Measurements from ENCODE around the gene TGIF2.

Gene TGIF2

DNA sequence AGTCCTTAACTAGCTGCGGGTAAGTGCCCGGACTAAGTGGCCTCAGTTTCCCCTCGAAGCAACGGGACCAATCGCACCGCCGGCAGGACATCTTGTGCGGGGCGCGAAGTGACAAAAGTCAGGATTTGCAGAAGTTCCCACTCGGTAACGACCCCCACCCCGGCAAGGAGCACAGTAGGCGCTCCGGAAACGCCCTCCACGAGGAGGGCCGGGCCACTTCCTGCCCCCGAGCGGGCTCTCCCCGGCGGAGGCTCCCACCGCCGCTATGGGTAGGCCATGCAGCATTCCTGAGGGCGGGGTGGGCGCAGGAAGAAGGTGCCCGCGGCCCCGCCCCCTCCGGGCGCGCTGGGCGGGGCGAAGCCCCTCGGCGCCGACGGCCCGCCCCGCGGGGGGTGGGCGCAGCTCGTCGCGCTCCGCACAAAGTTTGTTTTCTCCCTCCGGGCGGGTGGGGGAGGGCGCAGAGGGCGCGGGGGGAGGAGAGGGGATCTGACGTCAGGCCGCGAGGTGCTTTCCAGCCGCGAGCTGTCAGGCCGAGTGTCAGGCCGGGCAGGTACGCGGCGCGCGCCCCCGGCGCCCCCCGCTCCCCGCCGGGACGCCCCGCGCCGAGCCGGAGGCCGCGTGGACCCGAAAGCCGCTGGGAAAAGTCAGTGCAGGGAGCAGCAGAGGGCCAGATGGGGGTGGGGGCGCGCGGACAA lies at the start of gene TGIF2:
Gene TGIF2, plus strand, starts transcription at position 495 of the 695 bp plus-strand sequence. CDS start 5,178 bp downstream, outside the sequence.
- peak; percentile 95 for DNase-seq

DNA sequence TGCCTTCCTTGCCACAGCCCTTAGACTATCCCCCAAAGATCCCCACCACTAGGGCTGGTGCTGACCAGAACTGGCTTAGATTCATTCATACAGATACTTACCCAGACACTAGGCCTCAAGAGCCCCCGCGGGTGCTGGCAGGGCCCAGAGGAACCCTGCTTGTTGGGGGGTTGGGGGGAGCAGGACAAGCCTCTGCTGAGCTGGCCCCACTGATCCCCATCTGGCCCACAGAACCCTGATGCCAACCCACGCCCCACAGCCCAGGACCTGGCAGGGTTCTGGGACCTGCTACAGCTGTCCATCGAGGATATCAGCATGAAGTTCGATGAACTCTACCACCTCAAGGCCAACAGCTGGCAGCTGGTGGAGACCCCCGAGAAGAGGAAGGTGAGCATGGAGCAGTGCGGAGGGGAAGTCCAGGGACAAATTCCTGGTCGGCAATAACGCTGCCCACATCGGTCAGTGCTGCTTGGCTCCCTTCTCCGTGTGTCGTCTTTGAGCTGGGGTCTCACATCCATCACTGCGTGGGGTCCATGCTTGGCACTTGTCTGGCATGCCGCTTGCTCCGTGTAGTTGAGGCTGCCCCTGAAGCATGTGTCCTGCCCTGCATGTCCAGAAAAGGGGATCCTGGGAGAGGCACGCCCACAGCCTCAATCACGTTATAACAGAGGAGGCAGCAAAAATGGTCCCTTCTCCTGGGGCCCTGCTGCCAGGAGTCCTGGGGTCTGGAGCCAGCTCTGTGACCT lies 47.6 kb upstream of the TGIF2 start:
- no peak for DNase-seq

DNA sequence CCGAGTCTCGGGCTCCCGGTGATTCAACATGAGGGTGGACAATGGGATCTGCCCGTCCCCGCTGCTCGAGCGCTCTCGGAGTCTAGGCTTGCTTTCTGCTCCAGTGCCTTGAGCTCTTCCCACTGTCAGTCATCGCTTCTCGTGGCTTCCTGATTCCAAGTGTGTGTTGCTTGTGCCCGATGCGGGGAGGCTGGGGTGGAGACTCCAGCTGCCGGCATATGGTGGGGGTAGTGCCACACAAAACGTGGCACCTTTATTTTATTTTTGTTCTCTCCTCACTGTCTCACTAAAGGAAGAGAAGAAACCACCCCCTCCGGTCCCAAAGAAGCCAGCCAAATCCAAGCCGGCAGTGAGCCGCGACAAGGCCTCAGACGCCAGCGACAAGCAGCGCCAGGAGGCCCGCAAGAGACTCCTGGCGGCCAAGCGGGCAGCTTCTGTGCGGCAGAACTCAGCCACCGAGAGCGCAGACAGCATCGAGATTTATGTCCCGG lies 46.8 kb upstream of the TGIF2 start:
- DNase-seq, result no peak

DNA sequence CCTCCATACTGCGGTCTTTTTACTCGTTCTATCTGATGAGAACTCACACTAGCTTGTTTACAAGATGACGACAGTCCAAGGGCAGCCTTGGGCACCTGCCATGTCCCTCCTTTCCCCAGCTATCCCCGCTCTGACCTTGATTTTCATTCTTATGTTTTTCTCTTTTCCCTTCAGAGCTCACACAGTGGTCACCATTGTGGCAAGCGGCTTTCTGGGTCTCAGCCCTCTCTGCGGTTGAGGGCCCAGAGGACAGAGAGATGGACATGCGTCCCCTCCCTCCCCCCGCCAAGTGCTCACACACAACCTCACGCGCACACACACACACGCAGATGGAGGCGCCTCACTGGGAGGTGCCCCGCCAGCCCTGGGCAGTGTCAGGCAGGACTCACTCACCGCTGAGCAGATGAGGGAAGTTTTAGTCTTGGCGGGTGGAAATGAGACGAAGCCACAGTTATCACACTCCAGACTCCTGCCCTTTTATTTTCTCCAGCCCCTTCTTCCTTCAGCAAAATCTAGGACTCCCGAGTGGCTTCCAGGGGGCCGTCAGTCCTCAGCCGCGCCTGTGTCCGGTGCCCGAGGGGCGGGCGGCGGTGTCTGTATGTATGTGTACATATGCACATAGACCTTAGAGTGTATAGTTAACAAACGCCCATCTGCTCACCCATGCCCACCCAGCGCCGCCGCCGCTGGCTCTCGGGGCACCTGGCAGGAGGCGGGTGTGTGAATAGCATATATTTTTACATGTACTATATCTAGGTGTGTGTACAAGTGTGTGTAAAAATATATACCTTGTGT lies 45.9 kb upstream of the TGIF2 start:
- no peak for DNase-seq

DNA sequence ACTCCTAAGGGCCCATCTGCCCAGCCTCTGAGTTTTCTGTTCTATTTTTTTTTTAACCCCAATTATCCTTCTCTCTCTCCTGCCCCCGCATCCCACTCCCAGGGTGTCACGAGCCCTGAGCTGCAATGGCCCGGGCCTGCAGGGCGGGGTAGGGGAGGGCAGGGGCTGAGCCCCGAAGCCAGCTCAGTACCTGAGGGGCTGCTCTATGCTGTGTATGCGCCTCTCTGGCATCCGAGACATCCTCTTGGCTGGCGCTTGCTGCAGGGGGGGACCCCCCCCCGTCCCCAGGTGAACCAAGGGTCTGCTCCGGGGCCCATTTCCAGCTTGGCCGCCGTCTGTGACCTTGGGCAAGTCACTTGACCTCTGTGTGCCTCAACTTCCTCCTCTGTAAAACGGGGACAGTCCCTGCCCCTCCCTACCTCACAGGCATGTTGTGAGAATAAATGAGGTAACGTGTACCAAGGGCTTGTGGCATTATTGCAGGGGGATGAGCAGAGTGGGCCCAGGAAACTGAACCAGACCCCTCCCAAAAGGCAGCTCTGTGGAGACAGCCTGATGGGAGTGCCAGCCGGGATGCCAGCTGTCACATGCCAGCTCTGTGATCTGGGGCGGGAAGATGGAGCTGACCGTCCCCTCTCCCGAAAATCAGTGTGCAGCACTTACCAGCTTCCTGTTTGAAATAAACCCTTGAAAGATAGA lies 45.1 kb upstream of the TGIF2 start:
- no peak for DNase-seq

DNA sequence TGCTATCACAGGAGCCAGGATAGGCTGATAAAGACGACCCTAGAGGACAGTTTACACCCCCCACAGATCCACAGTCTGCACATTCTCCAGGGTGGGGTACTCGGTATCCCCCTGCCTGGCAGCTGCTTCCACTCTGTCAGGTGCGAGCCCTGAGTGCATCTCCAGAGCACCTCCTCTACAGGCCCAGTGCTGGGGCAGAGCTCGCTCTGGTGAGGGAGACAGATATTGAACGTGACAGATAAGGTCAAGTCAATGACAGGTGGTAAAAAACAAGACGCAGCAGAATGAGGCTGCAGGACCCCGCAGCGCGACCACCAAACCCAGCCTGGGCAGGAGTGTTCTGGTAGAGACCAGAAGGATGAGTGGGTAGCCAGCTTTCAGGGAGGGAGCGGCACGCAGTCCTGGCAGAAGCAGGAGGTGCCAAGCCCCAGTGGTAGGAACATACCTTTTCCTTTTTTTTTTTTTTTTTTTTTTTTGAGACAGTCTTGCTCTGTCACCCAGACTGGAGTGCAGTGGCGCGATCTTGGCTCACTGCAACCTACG lies 44.5 kb upstream of the TGIF2 start:
- no peak for DNase-seq

DNA sequence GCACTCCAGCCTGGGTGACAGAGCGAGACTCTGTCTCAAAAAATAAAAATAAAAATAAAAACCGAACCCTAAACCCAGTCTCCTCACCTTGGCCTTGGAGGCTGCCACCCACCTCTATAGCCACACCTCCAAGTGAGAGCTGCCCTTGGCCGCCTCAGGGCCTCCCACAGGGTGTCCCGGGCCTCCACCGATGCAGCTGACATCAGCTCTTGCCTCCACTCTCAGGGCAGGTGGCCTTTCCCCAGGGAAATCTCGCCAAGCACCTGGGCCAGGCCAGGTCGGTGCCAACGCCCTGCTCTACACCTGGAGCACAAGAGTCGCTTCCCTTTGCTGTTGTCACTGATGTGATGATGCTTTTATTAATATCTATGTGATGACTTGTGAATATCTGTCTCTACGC lies 41.0 kb upstream of the TGIF2 start:
- DNase-seq, result no peak

DNA sequence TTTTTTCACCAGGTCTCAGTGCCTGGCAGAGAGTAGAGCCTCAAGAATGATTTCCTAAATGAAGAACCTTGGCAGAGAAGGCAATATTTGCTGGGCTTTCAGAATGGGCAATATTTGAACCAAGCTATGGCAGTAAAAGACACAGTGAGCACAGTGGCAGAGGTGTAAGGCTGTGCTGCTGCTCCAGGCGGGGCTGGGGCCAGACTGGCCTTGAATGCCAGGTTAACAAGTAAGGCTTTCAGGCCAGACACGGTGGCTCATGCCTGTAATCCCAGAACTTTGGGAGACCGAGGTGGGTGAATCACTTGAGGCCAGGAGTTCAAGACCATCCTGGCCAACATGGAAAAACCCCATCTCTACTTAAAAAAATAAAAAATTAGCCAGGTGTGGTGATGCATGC lies 40.6 kb upstream of the TGIF2 start:
- no peak for DNase-seq

DNA sequence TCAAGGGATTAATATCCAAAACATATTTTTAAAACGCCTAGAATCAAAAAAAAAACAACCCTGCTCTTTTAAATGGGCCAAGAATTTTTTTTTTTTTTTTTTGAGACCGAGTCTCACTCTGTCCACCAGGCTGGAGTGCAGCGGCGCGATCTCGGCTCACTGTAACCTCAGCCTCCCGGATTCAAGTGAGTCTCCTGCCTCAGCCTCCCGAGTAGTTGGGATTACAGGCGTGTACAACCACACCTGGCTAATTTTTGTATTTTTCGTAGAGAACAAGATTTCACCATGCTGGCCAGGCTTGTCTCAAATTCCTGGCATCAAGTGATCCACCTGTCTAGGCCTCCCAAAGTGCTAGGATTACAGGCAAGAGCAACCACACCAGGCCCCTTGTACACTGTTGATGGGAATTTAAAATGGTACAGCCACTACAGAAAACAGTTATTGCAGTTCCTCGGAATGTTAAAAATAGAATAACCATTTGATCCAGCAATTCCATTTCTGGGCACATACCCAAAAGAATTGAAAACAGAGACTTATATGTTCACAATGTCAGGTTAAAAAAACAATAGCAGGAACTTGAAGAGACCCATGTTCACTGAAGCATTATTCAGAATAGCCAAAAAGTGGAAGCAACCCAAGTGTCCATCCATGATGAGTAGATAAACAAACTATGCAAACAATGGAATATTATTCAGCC lies 35.2 kb upstream of the TGIF2 start:
- no peak for DNase-seq

DNA sequence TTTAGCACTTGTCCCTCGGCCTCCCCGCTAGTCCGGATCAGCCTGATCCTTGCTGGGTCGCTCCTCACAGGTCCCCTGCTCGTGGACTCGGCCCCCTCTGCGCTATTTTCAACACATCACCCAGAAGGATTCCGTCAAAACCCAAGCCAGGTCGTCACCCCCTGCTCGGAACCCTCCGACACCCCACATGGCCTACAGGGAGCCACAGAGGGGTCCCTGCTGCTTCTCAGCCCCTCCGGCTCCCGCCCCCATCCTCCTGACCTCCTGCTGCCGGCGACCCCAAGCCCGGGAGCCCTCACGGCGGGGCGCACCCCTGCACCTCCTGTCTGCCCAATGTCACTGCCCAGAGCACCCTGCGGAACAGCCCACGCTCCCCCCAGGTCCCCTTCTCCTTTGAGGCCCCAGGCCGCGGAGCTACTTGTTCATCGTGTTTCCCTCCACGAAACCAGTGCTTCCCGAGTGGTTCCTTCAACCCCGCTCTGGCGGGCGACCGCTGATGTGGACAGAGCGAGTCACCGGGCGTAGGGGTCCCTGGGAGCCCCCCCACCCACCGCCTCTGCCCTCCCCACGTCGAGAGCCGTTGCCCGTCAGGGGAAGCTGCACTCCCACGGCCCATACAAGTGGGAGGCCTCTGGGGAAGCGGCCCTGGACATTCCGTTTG lies 32.7 kb upstream of the TGIF2 start:
- DNase-seq, result no peak

DNA sequence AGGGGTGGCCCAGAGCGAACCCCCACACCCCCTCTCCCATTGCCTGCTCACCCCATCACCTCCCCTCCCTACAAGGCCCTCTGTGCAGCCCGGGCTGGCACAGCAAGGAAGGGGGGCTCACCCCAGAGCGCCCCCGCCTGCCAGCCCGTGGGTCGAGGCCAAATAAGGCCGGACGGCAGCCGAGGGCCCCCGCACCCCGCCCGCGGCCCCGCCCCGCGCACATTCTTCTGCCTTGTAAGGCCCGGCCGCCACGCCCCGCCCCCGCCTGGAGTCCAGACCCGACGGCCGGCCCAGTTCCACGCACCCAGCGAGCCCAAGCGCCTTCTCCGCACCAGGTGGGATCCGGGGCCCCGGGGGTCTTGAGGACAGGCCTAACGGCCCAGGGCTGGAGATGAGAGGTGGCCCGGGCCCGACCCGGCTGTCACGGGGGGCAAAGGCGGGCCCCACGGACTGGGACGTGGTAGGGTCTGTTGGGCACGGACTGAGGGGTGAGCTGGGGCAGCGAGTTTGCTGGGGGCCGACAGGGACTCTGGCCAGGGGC lies 32.1 kb upstream of the TGIF2 start, which contains the start of gene MYL9:
Gene MYL9, plus strand, starts transcription at position 293 of the 541 bp plus-strand sequence. CDS start 3,366 bp downstream, outside the sequence.
- no peak for DNase-seq

DNA sequence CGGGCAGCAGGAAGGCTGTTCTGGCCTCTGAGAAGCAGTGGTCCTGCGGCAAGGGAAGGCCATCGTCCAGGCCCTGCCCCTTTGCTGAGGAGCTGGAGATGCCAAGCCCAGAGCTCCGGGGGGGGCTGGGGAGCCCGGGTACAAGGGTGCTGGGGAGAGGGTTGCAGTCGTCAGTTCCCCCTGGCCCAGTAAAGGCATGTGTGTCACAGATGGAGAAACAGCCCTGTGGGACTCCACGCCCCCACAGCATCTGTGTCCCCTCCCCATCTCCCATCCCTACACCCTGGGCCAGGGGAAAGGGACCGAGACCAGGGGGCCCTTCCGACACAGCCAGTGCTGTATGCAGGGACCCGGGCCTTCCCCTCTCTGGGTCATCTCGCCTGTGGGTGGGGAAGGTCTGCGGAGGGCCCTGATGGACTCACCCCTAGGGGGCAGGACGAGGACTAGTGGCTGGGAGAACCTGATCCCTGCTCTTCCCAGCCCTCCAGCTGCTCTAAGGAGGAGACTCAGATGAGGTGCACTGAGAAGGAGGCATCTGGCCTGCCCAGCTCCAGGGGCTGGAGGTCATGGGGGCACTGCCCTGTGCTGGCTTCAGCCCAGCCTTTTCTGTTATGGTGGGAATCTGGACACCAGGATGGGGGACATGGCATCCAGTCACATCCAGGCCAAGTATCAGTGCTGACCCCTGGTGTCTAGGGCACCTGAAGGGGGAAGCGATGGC lies 31.5 kb upstream of the TGIF2 start:
- DNase-seq, result no peak

DNA sequence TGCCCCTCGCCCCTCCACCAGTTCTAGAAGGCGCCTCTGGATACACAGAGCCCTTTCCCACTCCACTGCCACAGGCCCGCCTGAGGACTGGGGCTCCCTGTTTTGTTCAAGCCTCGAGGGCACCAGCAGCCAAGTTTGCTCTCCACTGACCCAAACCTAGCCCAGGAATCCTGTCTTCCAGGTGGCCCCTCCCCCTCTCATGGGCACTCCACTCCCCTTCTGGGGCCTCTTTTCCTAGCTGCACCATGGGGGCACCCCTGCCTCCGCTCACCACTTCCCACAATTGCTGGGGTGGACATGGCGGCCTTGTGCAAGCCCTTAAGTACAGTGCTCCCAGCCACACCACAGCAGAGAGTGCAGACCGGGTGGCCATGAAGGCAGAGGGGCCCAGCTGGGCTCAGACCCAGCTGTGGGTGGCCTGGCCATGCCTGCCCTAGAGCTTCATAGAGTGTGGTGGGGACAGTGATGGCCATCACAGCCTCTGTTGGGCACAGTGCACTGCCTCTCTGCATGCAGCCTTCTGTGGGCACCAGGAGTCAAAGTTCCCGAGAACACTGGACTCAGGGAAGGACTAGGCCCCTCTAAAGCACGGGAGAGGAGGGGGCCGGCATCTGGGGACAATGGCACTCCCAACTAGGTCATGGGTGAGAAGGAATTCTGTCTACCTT lies 30.7 kb upstream of the TGIF2 start:
- DNase-seq, result no peak

DNA sequence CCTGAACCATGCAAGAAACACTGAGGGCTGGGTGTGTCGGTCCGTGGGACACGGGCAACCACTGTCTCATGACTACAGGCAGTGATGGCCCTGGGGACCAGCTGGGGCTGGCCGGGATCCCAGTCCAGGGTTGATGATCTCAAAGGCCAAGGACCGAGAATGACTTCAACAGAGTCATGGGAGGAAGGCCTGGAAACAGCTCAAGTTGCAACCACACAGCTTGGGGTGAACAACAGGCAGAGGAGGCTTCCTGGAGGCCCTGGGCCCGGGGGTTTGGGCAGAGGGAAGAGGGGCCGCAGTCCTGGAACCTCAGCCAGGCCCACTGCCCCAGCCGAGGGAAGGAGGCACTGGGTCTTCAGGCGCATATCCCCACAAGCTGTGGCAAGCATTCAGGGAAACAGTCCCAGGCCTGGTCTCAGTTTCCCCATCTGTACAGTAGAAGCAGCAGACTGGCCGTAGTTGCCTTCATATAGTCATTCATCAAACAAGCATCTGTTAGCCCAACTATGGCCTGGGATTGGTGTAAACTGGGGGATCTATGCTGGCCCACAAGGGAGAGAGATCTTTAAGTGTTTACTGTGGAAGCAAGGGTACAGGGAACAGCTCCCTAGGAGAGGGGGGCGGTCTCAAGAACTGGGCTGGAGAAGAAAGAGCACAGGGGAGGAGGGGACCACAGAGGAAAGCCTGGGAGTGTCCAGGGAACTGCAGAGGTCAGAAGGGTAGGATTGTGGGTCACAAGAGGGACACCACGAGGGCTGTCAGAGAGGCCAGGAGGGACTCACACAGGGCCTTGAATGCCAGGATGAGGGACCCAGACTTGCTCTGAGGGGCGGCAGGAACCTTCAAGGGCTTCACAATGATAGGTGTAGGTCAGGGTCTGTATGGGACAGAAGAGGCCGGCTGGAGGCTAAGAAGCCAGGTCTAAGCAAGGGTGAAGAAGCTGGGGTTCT lies 29.9 kb upstream of the TGIF2 start:
- no peak for DNase-seq

DNA sequence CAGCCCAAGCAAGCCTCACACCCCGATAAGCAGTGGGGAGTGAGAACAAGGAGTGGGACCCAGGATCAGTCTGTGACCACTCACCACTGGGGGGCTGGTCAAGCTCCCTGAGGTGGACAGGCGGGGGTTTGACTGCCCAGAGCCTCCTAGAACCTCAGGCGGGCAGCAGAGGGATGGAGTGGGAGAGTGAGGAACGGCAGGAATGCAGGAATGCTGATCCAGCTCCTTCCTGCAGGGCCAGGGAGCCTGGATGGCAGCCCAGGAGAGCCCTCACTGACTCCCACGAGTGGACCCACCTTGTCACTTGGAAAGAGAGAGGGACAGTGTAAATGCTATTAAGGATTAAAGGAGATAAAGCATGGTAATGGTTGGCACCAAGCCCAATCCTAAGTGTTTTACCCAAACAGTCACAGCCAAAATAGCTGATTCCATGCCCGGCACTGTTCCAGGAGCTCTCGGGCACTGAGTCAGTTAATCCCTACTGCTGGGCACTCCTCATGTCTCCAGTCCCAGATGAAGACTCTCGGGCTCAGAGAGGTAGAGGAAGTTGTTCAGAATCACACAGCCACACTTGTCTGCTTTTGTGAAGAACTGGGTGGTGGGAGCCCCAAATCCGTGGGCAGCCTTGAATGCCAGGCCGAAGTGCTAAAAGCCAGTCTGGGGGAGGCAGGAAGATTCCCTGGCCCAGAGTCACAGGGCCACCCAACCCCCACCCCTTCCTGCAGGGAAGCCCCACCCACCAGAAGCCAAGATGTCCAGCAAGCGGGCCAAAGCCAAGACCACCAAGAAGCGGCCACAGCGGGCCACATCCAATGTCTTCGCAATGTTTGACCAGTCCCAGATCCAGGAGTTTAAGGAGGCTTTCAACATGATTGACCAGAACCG lies 29.0 kb upstream of the TGIF2 start:
- no peak for DNase-seq

DNA sequence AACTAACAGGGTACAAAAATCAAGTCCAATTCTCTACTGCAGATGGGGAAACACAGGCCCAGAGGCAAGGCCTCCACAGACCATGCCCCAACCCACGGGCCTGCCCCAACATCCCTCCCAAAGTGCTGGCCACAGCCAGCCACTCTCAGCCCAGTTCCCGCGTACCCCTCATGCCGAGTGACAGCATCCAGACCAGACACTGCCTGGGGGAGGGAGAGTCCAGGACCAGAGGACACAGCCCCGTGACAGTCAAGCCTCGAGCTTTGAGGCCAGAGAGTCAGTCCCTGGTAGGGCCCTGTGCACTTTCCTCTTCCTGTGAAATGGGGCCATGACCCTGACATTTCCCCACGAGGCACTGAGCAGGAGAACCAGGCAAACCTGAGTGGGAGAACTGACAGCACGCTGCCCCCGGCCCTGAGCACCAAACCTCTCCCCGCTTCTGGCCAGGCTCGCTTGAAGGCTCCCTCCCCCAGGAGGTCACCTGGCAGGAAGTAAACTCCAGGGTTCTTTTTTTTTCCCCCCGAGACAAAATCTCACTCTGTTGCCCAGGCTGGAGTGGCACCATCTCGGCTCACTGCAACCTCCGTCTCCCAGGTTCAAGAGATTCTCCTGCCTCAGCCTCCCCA lies 27.2 kb upstream of the TGIF2 start:
- no peak for DNase-seq
